GM10266 (cell line): Measurements from ENCODE around the gene LGR6.
"Not testable (repeated sequence)": the region's sequence is repeated elsewhere in the genome, so short reads cannot be mapped to it uniquely, and the experiment has no call there.

Experiments
- DNase-seq: peaks from one replicate; pipeline ENCODE4 v3.0.0; 2012; ENCODE audit errors: extremely low spot score
- CTCF ChIP-seq: IDR thresholded peaks from 2 replicates; pipeline ENCODE4 v1.5.1; 2012; ENCODE audit warnings: mild to moderate bottlenecking, low read depth; ENCODE audit not compliant: control insufficient read depth, insufficient read depth; ENCODE audit errors: missing control alignments

Gene LGR6

GRCh38 chr1:202255343-202255742 is 61.7 kb downstream of the LGR6 start:
- DNase-seq = no peak
- TF ChIP-seq CTCF = no peak

- DNase-seq = no peak
- TF ChIP-seq CTCF = no peak
Observed at GRCh38 chr1:202259705-202260104, 66.1 kb downstream of the LGR6 start.

- not testable (repeated sequence) for DNase-seq
Observed at GRCh38 chr1:202261209-202261958, 67.8 kb downstream of the LGR6 start.

GRCh38 chr1:202263628-202264027 is 70.0 kb downstream of the LGR6 start:
- DNase-seq = no peak
- no peak for TF ChIP-seq CTCF

GRCh38 chr1:202264300-202264699 is 70.7 kb downstream of the LGR6 start:
- no peak for DNase-seq
- TF ChIP-seq CTCF = no peak

GRCh38 chr1:202264726-202265125 is 71.1 kb downstream of the LGR6 start:
- TF ChIP-seq CTCF = no peak
- DNase-seq = no peak

GRCh38 chr1:202266061-202266765 is 72.6 kb downstream of the LGR6 start:
- no peak for TF ChIP-seq CTCF
- DNase-seq = no peak
